ENCODE results near the gene LRRC28.
"Not testable (repeated sequence)": the region's sequence is repeated elsewhere in the genome, so short reads cannot be mapped to it uniquely, and the experiment has no call there.

The LRRC28 gene

DNA sequence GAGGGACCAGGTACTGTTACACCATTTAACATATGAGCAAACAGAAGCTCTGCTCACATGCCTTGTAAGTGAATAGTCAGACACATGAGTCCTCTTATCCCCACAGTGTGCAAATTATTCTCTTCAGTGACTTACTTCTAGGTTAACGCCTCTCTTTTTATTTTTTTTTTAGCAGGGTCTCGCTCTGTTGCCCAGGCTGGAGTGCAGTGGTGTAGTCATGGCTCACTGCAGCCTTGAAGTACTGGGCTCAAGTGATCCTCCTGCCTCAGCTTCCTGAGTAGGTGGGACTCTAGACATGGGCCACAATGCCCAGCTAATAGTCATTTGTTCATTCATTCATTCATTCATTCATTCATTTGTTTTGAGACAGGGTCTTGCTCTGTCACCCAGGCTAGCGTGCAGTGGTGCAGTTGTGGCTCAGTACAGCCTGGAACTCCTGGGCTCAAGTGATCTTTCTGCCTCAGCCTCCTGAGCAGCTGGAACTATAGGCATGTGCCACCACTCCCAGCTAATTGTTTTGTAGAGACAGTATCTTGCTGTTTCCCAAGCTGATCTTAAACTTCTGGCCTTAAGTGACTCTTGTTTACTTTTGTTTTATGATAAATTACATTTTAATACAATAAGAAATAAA is 94.7 kb downstream of the LRRC28 start:
- DNase-seq: no peak

DNA sequence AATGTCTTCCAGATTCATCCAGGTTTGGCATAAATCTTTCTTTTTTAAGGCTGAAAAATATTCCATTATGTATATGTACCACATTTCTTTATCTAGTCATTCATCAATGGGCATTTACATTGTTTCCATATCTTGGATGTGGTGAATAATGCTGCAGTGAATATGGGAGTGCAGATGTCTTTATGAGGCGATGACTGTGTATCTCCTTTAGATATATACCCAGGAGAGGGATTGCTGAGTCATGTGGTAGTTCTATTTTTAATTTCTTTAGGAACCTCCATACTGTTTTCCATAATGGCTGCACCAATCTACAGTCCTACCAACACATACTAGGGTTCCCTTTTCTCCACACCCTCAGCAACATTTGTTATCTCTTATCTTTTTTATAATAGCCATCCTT is 96.3 kb downstream of the LRRC28 start:
- no peak for DNase-seq

DNA sequence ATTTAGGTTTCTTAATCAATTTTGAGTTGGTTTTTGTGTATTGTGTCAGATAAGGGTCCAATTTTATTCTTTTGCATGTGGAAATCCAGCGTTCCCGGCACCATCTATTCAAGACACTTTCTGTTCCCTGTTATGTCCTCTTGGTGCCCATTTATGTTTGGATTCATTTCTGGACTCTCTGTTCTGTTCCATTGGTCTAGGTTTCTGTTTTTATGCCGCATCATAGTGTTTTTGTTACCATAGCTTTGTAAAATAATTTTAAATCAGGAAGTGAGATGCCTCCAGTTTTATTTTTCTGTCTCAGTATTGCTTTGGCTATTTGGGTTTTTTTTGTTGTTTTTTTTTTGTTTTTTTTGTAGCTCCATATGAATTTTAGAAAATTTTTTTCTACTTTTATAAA is 97.1 kb downstream of the LRRC28 start:
- DNase-seq: no peak

DNA sequence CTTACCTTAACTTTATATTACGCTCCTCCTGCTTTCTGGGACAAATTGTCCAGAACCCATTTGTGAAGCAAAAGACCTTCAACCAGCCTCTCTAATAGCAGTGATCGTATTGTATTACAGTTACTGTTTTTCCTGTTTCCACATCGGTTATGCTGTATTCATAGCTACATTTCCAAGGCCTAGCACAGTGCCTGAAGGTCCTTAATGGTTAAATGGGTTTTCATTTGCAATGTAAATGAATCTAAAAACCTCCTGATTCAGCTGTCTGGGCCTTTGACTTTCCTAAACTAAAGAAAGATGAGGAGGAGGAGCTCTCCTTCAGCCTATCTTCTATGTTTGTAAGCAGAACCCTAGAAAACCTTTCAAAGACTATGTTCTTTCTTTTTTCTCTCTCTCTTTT is 99.1 kb downstream of the LRRC28 start:
- no peak for DNase-seq

DNA sequence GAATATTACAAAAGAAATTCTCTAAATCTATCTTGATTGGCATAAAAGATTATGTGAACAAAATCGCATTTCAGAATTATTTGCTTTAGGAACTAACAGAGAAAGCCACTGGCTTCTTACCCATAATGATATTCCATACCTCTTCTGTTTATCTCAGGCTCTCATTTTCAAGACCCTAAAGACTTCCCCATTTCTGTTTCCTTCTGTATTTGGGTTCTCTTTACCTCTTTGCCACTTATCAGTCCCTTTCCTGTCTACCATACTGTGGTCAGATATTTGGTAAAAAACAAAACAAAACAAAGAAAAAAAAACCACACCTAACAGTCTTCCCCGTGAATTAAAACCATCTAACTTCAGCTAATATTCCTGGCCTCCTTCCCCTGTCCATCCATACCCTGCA is 108.5 kb downstream of the LRRC28 start:
- no peak for DNase-seq

DNA sequence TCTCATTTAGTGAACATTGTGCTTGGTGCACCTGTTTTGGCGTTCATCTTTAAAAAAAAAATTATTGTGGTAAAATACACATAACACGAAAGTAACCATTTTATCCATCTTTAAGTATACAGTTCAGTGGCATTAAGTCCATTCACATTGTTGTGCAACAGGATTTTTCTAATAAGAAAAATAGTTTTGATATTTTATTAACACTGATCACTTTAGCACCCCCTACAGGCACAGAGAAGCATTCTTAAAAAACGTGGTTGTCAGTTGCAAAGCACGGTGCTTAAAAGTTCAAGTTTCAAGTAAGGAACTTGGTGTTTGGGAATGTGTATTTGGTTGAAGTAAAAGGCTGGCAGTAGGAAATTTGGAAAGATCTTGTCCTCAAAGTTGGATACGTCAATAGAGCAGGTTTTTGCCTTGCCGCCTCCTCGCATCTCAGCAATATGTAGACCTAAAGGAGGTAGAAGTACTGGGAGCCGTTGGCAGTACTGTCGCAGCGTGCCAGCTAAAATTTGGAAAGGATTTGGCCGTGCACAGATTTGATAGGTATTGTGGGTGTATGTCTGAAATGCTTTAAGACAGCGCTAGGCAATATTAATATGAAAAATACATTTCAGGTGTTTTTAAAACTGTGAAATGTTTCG is 110.4 kb downstream of the LRRC28 start:
- no peak for DNase-seq

DNA sequence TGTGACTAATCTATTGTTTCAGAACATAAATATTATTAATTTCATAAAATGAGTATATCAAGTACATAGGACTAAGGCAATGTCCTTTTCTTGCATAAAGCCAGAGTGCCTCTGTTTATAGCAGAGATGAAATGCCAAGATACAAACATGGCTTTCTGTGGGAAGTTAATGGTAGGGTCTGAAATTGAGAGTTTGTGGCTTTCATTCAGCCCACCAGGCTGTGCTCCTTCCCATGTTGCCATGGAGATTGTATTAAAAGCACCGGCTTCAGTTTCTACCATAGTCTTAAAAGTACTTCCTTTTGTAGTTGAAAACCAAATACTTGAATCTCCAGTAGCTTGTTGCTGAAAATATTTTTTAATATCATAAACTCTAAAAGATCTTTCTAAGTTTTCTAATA is 114.0 kb downstream of the LRRC28 start:
- no peak for DNase-seq

DNA sequence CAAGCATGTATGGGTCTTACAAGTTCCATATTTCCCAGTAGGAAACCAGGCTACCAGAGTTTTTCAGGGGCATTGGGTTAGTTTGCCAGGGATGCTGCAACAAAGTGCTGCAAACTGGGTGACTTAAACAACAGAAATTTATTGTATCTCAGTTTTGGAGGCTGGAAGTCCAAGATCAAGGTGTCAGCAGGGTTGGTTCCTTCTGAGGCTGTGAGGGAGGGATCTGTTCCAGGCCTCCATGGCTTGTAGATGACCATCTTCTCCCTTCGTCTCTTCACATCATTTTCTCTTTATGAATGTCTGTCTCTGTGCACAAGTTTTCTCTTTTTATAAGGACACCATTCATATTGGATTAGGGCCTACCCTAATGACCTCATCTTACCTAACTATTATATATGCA is 114.7 kb downstream of the LRRC28 start:
- no peak for DNase-seq

DNA sequence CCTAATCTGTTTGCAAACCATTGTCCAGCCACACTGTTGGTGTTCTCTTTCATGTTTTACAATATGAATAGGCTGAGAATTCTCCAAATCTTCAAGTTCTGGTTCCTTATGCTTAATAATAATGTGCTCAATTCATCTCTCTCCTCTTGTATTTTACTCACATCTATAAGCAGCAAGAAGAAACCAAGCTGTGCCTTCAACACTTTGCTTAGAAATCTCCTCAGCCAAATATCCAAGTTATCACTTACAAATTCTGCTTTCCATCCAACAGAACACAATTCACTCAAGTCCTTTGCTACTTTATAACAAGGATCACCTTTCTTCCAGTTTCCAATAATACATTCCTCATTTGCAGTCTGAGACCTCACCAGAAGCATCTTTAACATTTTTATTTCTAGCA is 117.5 kb downstream of the LRRC28 start:
- no peak for DNase-seq

DNA sequence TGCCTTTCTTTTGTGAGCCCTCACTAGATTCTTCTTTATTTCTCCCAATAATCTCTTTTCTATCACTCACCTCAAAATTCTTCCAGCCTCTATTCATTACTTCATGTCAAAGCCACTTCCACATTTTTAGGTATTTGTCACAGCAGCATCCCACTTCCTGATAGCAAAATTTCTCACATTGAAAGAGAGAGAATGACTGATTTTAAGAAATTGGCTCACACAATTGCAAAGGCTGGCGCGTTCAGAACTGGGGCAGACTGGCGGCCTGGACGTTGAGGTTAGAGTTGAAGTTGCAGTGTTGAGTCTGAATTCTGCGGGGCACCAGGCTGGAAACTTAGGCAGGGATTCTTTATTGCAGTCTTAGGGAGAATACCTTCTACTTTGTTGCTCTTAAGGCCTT is 117.9 kb downstream of the LRRC28 start:
- DNase-seq: no peak

DNA sequence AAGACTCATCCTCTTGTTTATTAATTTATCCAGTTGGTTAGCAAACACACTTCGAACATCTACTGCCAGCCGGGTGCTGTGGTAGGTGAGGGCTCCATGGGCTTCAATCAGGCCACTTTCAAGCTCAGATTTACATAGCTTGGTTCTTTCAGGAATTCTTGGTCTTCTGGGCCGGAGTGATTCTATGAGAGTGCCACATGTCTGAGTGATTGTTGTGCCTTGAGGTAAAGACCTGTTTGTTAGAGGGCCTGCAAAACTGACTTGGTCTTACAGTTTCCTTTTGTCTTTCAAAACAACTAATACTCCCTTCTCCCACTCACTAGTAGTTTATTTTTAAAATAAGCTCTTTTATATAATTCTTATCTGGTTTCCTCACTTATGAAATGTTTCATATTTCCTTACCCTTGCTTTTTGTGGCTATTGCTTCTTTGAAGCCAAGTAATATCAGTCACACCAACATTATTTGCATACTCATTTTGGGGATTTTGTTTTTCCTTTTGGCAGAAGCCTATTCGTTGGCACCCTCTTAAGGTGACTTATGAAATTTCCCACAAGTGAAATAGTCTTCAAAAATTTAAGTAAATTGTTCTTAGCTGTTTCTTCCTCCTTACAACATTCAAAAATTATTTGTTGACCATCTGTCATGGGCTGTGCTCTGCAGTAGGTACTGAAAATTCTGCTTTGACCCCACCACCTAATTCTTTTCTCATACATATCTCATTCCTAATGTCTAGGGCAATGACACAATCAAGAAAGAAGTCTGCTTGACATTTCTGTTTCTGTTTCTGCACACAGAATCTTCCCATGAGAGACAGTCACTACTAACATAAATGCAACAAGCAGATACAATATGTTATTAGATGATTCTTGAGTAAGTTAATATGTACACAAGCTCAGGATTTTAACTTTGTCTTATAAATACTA is 120.2 kb downstream of the LRRC28 start:
- no peak for DNase-seq

DNA sequence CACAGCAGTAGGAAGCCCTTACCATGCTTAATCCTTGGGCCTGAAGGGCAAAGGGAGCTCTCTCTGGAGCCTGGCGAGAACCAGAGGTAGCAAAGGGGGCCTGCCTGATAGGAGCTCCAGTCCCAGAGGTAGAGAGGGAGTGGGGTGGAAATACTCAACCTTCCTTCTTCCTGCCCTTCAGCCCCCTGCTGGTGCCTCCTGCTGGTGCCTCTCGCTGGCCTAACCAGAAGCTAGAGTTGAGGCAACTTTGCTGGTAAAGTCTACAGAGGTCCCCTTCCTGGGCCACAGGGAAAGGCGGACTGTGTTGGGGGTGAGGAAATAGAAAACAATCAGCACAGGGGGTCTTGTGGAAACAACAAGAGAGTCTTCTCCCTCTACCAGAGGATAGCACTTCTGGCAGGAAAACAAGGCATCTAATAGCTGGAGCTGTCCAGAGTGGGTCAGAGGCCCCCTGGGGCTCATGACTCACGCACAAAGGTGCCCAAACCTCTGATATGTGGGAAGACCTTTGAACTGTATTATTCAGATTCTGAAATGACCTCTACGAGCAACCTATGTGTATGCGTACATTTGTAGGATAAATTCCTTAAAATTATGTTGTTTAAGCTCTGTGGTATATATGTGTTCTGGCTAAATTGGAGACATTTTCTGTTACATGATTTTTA is 133.9 kb downstream of the LRRC28 start:
- peak; percentile 20 for DNase-seq

DNA sequence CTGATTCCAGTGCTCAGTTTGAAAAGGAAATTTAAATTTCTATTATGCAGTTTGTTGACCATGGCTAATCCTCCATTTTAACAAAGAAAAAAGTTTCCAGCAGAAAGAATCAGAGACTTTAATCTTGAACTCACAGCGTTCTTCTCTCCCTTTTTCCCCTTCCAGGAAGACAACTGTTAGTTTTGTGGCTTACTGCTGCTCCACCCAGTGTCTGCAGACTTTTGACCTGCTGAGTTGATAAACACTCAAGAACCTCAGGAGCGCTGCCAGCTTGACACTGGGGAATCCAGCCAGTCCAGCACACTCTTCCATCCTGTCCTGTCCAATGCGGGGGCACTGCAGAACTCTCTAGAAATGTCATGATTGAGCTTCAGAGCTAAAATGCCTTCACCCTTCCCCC is 134.6 kb downstream of the LRRC28 start:
- DNase-seq: no peak

DNA sequence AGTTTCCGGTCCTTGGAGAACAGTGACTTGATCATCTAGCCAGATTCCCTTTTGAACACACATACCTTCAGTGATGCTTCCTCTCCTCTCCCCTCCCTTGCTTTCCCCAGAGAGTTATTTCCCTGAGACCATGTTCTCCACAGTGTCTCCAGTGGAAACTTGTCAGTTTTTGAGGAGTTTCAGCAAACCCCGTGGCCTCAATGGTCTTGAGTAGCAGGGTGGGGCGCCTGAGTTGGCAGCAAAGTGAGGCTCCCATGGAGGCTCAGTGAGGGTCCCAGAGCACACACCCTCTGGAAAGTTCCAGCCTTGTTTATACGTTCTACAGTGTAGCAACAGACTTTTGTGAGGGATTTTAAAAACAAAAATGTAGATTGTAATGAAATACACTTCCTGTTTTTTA is 135.1 kb downstream of the LRRC28 start:
- DNase-seq: no peak

DNA sequence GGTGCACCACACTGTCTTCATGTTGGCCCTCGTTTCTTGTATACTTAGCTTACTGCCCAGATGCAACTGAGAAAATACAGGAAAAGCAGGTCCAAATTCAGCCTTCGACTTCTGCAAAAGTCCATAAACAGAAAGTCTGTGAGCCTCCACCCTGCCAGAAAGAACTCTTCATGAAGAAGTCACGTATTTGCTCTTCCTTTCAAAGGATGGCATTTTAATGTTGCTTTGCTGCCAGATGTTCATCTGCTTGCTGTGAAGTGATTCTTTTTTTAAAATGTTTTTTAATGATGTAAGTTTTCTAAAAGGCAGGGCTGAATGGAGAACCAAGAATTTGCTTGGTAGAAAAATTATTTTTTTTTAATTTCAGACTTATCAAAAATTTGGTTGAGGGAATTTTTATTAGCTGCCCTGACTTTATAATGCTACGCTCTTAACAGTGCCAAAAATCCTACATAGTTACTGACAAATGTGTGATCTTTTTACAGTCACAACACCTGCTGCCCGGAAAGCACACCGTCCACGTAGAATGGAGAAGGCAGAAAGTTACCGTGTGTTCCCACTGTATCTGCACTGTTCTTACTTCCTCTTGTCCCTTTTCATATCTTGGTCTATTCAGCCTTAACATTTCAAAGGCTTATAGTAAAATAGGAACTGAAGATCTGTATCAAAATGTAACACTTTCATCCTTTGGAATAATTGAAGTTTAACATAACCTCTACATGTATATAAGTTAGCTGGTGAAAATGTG is 136.3 kb downstream of the LRRC28 start:
- no peak for DNase-seq

DNA sequence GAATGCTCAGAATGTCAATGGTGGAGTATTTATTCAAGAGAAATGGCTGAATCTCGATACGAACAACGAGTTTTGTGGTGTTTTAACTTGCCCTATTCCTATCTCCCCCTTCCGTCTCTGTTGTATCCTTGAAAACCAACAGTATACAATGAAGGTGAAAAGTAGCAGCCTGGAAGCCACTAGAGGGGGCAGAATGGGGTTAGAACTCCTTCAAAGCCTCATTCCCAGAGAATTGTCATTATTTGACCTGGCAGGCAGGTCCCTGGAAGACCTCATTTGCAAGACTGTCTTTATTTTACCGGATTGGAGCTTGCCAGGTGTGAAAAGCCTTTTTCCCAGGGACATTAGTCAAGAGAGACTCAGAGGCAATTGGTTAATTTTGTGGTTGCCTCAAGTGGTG is 139.4 kb downstream of the LRRC28 start:
- DNase-seq: no peak

DNA sequence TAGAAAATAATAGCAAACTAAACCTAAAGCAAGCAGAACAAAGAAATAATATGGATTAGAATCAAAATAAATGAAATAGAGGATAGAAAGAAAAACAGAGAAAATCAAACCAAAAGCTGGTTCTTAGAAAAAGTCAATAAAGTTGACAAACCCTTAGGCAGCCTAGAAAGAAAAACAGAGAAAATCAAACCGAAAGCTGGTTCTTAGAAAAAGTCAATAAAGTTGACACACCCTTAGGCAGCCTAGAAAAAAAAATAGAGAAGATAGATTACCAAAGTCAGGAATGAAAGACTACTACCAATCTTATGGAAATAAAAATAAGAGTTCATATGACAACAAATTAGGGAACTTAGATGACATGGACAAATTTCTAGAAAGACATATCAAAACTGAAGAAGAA is 142.4 kb downstream of the LRRC28 start:
- no peak for DNase-seq

DNA sequence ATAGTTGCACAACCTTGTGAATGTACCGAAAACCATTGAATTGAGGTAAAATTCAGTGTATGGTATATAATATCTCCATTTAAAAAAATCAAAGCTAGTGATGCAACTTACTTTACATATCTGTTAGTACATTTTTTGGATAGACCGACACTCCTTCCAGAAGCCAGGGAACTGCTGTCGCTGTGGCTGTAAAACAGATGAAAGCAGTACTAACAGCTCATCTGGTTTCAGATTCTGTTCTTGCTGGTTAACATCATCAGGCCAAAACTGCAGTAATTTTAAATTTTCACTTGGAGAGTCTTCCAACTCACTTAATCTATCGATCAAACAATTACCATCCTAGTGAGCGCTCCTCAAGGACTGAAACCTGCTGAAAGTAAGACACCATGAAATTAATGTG is 145.1 kb downstream of the LRRC28 start:
- no peak for DNase-seq

DNA sequence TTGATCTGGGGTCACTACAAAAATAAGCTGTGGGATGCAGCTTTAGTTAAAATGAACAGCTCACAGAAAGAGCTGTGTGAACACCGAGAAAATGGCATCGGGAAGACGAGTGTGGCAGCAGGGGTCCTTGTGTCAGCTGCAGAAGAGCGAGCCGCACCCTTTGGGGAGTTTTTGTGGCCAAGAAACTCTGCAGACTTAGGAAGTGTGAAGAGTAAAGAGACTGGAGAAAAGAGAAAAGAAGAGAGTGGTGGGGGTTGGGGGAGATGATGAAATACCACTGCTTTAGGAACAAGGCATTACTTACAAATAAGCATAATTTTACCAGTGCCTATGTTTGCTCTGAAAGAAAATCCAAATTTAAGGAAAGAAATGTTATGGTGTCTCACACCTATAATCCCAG is 147.8 kb downstream of the LRRC28 start:
- DNase-seq: no peak

DNA sequence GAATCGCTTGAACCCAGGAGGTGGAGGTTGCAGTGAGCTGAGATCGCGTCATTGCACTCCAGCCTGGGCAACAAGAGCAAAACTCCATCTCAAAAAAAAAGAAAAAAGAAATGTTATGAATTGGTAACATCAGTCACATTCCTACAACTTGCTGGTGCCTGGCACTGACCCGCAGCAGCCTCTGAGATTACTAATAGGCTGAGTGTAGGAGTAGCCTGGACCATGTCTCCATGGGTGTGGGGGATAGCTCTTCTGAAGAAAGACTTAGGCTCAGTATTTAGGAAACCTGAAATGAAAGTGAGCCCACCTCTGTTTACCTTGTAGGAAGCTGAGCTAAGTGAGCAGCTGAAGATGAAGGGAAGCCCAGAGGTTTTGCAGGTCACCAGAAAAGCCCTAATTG is 148.3 kb downstream of the LRRC28 start:
- DNase-seq: no peak

DNA sequence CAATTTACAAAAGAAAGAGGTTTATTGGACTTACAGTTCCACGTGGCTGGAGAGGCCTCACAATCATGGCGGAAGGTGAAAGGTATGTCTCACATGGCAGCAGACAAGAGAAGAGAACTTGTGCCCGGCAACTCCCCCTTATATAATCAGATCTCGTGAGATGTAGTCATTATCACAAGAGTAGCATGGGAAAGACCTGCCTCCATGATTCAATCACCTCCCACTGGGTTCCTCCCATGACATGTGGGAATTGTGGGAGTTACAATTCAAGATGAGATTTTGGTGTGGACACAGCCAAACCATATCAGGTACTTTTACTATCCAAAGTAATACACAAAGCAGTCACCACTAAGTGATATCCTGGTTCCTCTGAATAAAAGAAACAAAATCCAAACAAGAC is 149.9 kb downstream of the LRRC28 start:
- DNase-seq: not testable (repeated sequence)

DNA sequence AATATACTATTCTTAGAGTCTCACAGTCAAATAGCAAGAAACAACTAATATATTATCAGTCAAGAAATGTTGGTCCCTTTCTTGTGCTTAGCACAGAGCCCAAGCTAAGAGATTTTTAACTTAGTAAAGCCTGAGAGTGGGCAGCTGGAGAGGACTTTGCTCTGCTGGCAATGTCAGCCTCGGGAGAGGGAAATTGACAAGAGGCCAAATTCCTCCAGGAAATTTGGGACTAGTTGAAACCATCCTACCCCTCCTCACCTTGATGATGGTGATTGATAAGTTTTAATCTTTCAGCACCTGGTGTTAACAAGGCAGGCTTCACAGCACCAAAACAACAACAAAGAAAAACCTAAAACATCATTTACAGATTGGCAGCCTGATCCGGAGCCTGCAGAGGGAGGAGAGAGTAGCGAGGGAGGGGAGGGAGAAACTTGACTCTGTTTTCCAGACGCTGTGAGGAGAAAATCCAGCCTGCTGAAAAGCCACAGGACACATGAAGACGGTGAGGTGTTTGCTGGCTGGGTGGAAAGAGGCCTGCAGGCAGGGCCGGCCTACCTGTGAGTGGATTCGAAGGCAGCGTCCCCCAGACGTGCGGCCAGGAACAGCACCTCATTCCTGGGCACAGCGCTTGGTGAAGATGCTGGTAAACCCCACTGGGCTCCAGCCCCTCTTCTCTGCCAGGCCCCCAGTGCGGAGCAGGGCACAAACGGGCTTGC is 150.9 kb downstream of the LRRC28 start:
- no peak for DNase-seq

Measured in activated CD4-positive, alpha-beta T cell treated with anti-CD3 and anti-CD28 coated beads for 48 hours (primary cell).